ELR (cell line): ENCODE data around the gene ANKS1B.

Experiments
- DNase-seq: peaks from one replicate; pipeline ENCODE4 v3.0.0-alpha.2; 2015; ENCODE audit warnings: low read depth

Gene ANKS1B

DNA sequence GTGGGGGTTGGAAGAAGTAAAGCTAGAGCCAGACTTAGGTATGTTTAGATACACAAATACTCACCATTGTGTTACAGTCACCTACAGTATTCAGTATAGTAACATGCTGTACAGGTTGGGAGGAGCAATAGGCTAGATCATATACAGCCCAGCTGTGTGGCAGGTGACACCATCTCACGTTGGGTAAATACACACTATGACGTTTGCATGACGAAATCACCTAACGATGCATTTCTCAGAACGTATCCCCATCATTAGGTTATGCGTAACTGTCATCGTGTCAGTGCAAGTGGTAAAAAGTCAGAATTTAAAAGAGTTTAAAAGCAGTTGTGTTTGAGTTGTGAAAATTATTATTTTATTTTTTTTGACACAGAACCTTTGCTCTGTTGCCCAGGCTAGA lies 1172.5 kb downstream of the ANKS1B start:
- DNase-seq: no peak

GRCh38 chr12:98808243-98808875 lies 1176.4 kb downstream of the ANKS1B start:
- no peak for DNase-seq

DNA sequence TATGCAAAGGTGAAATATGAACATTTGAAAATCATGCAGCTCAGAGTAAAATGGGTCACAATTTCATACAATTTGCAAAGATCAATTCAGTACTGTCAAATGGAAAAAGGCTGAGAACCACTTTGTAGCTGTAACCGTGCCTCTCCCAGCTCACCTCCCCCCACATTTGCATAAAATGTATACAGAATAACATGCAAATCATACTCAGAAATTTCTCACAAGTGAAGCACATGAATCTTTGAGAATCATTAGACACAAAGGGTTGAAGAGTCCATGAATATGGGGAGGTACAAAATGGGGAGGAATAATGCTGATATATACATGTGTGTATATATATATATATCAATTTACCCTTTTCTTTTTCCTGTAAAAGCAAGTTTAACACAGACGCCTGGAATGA lies 1177.5 kb downstream of the ANKS1B start:
- no peak for DNase-seq

DNA sequence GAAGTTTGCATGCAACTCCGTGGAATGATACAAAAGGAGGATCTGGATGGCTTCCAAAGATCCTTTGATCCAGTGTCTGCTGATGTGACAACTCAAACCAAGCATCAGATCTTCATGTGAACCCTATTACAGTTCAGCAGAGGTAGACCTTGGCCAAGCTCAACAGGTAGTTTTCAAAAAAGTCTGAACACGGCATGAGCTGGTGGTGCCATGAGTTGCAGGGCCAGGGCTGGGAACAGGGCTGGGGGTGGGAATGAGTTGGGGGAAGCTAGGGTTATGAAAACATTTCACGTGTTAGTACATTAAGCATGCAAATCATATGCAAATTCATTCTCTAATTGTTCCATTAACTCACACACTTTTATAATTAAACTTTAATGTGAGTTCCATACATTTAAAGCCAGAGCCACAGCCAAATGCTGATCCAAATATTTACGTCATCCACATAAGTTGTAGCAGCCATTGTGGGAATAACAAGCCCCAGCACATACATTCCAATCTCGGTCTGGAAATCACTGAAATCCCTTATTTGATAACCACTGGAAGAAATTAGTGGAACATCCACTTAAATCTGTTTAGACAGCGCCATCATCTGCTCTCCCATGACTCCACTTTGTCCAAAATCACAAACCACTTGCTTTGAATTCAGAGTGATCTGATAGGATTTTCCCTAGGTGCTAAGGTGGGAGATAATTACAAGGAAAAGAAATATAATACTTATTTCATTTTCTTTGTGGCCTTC lies 1181.1 kb downstream of the ANKS1B start:
- peak; percentile 33 for DNase-seq

GRCh38 chr12:98799822-98800221 lies 1184.9 kb downstream of the ANKS1B start:
- DNase-seq: no peak

GRCh38 chr12:98799146-98799810 lies 1185.5 kb downstream of the ANKS1B start:
- no peak for DNase-seq

DNA sequence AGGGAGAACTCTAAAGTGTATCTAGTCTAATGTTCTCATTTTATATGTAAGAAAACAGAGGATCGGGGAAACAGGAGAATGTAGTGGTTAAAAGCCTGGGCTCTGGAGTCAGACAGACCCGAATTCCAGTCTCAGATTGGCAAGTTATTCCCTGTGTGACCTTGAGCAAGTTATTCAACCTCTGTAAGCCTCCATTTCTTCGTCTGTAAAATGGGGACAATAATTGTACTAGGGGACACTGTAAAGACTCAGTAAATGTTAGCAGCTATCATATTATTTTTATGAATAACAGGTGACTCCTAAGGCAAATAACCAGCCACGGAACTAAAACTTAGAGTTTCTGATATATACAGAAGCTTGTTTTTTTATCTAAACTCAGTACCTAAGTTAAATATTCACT lies 1187.5 kb downstream of the ANKS1B start:
- no peak for DNase-seq

GRCh38 chr12:98796745-98797144 lies 1188.0 kb downstream of the ANKS1B start:
- no peak for DNase-seq

- no peak for DNase-seq
Observed at GRCh38 chr12:98793121-98793520, 1191.6 kb downstream of the ANKS1B start.

DNA sequence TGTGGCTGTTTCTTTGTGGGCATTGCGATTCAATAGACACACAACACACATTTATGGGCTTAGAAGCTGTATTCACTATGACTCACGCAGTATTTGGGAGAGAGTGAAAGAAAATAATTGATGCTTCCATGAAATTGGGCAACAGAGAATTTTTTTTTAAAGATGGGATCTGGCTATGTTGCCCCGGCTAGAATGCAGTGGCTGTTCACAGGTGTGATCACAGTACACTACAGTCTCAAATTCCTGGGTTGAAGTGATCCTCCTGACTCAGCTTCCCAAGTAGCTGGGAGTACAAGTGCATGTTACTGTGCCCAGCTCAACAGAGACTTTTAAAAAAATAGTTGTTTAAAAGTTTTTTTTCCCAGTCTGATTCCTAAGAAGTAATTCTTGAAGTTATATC lies 1193.3 kb downstream of the ANKS1B start:
- no peak for DNase-seq

DNA sequence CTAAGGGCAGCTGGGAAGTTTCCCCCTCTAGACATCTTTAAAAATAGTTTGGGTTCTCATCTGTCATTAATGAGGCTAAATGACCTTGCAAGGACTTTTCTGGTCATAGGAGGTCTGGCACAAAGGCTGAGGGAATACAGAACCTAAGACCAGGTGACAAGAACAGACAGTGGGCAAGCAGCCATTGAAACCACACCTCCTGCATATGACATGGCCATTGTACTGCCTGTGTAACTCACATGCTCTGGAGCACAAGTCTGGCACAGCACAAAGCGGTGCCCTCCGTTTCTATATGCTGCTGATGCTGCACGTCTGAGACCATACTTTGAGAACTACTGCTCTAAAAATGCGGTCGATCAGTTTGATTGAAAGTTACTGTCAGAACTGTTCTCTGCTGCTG lies 1196.3 kb downstream of the ANKS1B start:
- no peak for DNase-seq

DNA sequence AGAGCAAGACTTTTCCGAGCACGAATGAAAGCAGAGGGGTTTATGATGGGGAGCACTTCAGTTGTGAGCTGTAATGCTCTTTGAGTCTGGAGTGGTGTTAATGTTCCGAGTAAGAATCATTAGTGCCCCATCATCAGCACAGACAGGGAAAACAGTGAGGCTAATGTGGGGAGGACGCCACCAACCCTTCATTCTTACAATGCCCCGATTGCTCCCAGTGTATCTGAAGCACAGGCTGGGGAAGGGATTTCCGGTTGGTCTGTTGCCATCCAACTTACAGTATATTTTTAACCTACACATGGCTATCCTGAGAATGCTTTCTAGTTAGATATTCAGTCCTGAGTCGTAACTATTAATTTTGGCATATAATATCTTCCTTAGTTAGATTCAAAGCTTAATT lies 1198.1 kb downstream of the ANKS1B start:
- no peak for DNase-seq

DNA sequence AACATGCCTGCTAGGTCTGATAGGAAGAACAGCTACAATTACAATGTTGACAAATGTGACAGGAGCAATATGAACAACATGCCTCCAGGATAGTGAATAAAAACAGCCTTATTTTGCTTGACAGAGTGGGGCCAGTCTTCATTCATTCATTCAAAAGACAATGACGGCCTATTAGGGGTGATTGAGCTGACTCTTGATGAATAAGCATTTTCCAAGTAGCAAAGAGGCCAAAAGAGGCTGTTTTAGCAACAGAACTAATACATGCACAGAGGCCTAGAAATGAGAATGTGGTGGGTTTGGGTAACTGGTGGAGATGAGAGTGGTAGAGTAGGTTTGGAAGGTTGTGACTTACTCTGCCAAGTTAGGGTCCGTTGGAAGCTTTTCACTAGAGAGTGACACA lies 1201.3 kb downstream of the ANKS1B start:
- no peak for DNase-seq

GRCh38 chr12:98780261-98780660 lies 1204.5 kb downstream of the ANKS1B start:
- DNase-seq: no peak

DNA sequence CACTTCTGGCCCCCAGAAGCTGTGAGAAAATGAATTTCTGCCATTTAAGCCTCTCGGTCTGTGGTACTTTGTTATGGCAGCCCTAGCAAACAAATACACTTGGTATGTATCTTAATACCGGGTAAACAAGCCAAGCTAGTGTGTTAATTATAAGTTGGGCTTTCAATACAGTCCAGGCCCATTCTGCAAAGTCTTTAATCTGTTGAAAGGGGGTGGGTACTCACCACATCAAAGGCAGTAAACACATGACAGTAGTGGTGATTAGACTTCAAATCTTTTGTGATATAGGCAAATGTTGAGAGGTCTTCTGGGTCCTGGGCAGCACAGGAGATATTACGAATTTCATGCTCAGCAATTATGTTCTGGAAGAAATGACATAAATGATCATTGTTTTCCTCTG lies 1211.9 kb downstream of the ANKS1B start:
- no peak for DNase-seq

GRCh38 chr12:98771811-98772752 lies 1212.7 kb downstream of the ANKS1B start:
- no peak for DNase-seq

- no peak for DNase-seq
Observed at GRCh38 chr12:98770230-98770629, 1214.5 kb downstream of the ANKS1B start.

GRCh38 chr12:98769068-98769467 lies 1215.7 kb downstream of the ANKS1B start:
- no peak for DNase-seq

- no peak for DNase-seq
Observed at GRCh38 chr12:98767248-98767647, 1217.5 kb downstream of the ANKS1B start.

DNA sequence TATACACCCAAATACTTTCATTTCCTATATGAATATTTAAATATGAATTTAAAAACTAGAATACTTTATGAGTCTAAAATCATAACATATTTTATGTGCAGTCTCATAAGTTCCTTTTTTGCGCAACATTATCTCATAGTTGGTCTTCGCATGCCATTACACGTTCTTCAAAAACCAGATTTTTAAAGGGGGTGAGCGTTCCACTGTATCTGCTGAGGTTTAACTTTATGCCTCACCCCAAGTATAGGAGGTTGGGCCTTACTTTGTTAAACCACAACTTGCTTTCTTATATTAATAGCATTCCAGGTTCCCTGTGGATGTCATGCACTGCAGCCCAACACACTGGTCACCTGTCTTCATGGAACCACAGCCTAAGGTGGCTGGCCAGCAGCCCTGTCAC lies 1221.1 kb downstream of the ANKS1B start:
- no peak for DNase-seq

DNA sequence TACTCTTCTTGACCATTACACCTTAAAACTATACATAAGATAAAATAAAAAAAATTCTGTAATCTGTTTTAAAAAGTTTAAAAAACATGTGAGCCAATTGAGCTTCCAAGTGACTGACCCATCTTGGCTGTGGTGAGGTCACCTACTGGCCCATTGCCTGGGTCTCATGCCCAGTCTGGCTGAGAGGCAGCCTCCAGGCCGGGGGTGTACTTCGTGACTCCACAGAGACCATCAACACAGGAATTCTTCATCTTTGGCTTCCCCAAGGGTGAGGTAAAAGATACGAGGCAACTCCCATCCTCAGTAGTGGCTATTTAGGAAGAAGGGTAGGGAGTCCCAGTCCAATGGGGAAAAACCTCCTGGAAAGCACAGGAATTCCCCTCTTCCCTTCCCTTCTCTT lies 1226.4 kb downstream of the ANKS1B start:
- no peak for DNase-seq

- DNase-seq: no peak
Observed at GRCh38 chr12:98757455-98757854, 1227.3 kb downstream of the ANKS1B start.
